GM21619 (cell line): ENCODE results near the gene LECT2.

Source experiments
- ATAC-seq: cut with Tn5 transposase; IDR thresholded peaks from one replicate; pipeline ENCODE4 v1.9.1; 2021; ENCODE audit not compliant: unreplicated experiment

The LECT2 gene

GRCh38 chr5:135937245-135937911 lies 17.4 kb downstream of the LECT2 start:
- ATAC-seq = no peak

GRCh38 chr5:135934939-135935338 lies 19.8 kb downstream of the LECT2 start:
- no peak for ATAC-seq

GRCh38 chr5:135930949-135931295 lies 23.9 kb downstream of the LECT2 start:
- no peak for ATAC-seq

- ATAC-seq = no peak
Observed at GRCh38 chr5:135930029-135930948, 24.5 kb downstream of the LECT2 start.

- no peak for ATAC-seq
Observed at GRCh38 chr5:135921388-135921787, 33.4 kb downstream of the LECT2 start.

- no peak for ATAC-seq
Observed at GRCh38 chr5:135920199-135920598, 34.6 kb downstream of the LECT2 start.

- ATAC-seq = no peak
Observed at GRCh38 chr5:135916638-135917263, 38.0 kb downstream of the LECT2 start.

- ATAC-seq = no peak
Observed at GRCh38 chr5:135915466-135916001, 39.2 kb downstream of the LECT2 start.

- ATAC-seq = no peak
Observed at GRCh38 chr5:135913713-135914626, 40.8 kb downstream of the LECT2 start.

GRCh38 chr5:135905144-135905543 lies 49.6 kb downstream of the LECT2 start:
- ATAC-seq = no peak

- ATAC-seq = no peak
Observed at GRCh38 chr5:135901633-135902032, 53.1 kb downstream of the LECT2 start.

GRCh38 chr5:135900276-135900675 lies 54.5 kb downstream of the LECT2 start:
- ATAC-seq = no peak

GRCh38 chr5:135898651-135899050 lies 56.1 kb downstream of the LECT2 start:
- ATAC-seq = no peak
